ENCODE measurements around the gene NPRL2.

DNA sequence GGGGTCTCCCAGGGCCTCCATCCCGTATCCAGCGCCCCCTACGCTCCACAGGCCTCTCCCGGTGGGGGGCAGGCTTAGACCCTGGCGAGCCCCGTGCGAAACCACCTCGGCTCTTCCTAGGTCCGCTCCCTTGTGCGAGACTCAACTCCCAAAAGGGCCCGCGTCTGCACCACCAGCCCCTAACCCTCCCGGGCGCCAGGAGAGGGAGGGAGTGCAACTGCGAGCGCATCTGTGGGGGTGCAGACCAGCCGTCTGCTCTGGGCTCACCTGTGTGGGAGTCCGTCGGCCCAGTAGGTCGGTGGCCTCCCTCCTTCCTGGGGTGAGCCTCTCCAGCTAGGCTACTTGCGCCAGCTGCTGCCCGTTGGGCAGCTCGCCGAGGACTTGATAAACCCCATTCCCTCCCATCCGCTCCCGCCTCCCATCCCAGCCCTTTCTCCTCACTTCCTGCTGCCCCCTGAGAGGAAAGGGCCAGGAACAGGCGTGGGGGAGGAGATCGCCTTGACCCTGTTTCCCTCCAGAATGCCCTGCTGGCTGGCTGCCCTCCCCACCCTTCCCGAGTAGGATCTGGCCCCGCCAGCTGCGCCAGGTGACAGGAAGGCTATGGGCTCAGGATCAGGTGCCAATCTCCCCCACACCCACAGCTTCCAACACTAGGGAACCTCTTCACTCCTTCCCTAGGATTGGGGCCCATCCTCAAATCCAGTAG is 28.0 kb downstream of the NPRL2 start, which contains the start of gene HYAL2:
- TF ChIP-seq, protein P1, sequence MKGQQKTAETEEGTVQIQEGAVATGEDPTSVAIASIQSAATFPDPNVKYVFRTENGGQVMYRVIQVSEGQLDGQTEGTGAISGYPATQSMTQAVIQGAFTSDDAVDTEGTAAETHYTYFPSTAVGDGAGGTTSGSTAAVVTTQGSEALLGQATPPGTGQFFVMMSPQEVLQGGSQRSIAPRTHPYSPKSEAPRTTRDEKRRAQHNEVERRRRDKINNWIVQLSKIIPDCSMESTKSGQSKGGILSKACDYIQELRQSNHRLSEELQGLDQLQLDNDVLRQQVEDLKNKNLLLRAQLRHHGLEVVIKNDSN (IDR thresholded peaks at IDR 0.05) = no peak
- TF ChIP-seq EP300 (IDR thresholded peaks at IDR 0.05; ENCODE audit: borderline replicate concordance) (no peak), TAF1 (IDR thresholded peaks at IDR 0.05; ENCODE audit: low read depth) (no peak), TEAD4 (IDR thresholded peaks at IDR 0.05) (no peak), CREB1 (IDR thresholded peaks at IDR 0.05; ENCODE audit: low read depth) (no peak)
- TF ChIP-seq, protein P2, sequence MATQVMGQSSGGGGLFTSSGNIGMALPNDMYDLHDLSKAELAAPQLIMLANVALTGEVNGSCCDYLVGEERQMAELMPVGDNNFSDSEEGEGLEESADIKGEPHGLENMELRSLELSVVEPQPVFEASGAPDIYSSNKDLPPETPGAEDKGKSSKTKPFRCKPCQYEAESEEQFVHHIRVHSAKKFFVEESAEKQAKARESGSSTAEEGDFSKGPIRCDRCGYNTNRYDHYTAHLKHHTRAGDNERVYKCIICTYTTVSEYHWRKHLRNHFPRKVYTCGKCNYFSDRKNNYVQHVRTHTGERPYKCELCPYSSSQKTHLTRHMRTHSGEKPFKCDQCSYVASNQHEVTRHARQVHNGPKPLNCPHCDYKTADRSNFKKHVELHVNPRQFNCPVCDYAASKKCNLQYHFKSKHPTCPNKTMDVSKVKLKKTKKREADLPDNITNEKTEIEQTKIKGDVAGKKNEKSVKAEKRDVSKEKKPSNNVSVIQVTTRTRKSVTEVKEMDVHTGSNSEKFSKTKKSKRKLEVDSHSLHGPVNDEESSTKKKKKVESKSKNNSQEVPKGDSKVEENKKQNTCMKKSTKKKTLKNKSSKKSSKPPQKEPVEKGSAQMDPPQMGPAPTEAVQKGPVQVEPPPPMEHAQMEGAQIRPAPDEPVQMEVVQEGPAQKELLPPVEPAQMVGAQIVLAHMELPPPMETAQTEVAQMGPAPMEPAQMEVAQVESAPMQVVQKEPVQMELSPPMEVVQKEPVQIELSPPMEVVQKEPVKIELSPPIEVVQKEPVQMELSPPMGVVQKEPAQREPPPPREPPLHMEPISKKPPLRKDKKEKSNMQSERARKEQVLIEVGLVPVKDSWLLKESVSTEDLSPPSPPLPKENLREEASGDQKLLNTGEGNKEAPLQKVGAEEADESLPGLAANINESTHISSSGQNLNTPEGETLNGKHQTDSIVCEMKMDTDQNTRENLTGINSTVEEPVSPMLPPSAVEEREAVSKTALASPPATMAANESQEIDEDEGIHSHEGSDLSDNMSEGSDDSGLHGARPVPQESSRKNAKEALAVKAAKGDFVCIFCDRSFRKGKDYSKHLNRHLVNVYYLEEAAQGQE (IDR thresholded peaks at IDR 0.05; ENCODE audit: low read depth) = no peak
- TF ChIP-seq, protein P3, sequence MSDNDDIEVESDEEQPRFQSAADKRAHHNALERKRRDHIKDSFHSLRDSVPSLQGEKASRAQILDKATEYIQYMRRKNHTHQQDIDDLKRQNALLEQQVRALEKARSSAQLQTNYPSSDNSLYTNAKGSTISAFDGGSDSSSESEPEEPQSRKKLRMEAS (IDR thresholded peaks at IDR 0.05) = no peak

Measured in Ishikawa (cell line).